GM12878 (cell line): Measurements from ENCODE around the gene TMC2.

Experiments
- CEBPB ChIP-seq, 2 experiments: fragments of 150-350 bp in 1 of 2; IDR thresholded peaks; 2 replicates each; pipeline ENCODE4 v1.6.1; 2012 to 2014; ENCODE audit warnings: low read depth in 2 of 2, low read length in 2 of 2, borderline replicate concordance in 1 of 2, inconsistent platforms in 1 of 2
- CTCF ChIP-seq, 3 experiments: IDR thresholded peaks in 2 of 3; conservative IDR thresholded peaks in 1 of 3; 2 replicates each; pipeline ENCODE4 v1.5.1; 2011; ENCODE audit warnings: low read depth in 3 of 3, low read length in 3 of 3, mild to moderate bottlenecking in 3 of 3, control low read depth in 2 of 3, moderate library complexity in 2 of 3, inconsistent platforms in 1 of 3, mixed read lengths in 1 of 3; ENCODE audit not compliant: control insufficient read depth in 2 of 3, insufficient read depth in 1 of 3; ENCODE audit errors: extremely low read depth in 1 of 3
- FOXM1 ChIP-seq: IDR thresholded peaks from 2 replicates; pipeline ENCODE4 v1.6.1; 2012; ENCODE audit warnings: low read depth, mild to moderate bottlenecking, inconsistent platforms, low read length, moderate library complexity
- IKZF1 ChIP-seq: fragments of 450-650 bp; conservative IDR thresholded peaks from 2 replicates; pipeline ENCODE4 v1.6.1; 2017; ENCODE audit warnings: antibody characterized with exemption, mild to moderate bottlenecking
- POLR2A ChIP-seq: IDR thresholded peaks from 2 replicates; pipeline ENCODE4 v1.6.1; 2011; ENCODE audit warnings: low read depth, mild to moderate bottlenecking, low read length
- POLR2AphosphoS5 ChIP-seq: IDR thresholded peaks from 2 replicates; pipeline ENCODE4 v1.6.1; 2011; ENCODE audit warnings: mild to moderate bottlenecking, low read length, inconsistent platforms
- RAD21 ChIP-seq: IDR thresholded peaks from 2 replicates; pipeline ENCODE4 v1.6.1; 2011; ENCODE audit warnings: mild to moderate bottlenecking, low read depth, low read length, moderate library complexity; ENCODE audit not compliant: insufficient read depth
- RFX5 ChIP-seq: IDR thresholded peaks from 2 replicates; pipeline ENCODE4 v1.6.1; 2011; ENCODE audit warnings: low read depth, low read length, improper control_type of control experiment
- STAT1 ChIP-seq: fragments of 450-650 bp; conservative IDR thresholded peaks from 2 replicates; pipeline ENCODE4 v1.6.1; 2014; ENCODE audit warnings: antibody characterized with exemption, mild to moderate bottlenecking
- TAF1 ChIP-seq: IDR thresholded peaks from 2 replicates; pipeline ENCODE4 v1.6.1; 2011; ENCODE audit warnings: mild to moderate bottlenecking, low read depth, low read length, borderline replicate concordance
- ZBED1 ChIP-seq: IDR thresholded peaks from 2 replicates; pipeline ENCODE4 v1.6.1; 2016; ENCODE audit warnings: borderline replicate concordance

DNA sequence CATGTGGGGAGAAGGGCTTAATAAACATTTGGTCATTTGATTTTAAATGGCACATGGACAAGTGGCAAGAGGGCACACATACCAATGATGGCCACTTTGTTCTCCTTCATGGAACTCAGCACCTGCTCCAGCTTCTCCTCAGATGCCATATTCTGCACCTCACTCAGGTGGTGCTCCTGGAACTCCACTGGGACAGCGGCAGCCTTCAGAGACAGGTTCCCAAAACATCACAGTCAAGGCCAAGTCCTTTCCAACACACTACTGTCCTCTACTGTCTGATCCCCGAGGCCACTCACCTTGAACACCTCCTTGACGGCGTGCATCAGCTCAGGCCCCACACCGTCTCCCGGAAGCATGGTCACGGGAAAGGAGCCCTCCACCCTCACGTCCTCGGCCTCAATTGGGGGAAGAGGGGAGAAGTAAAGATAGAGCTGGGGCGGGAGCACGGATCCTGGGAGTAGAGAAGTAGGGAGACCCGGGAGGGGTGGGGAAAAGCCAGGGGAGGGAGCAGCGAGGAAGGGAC, 127.1 kb downstream of the TMC2 start:
- TF ChIP-seq CTCF (IDR thresholded peaks at IDR 0.05 in 2 of 3, conservative IDR thresholded peaks at IDR 0.05 in 1 of 3; ENCODE audit: control insufficient read depth in 2 of 3, extremely low read depth in 1 of 3, insufficient read depth in 1 of 3, low read depth in 3 of 3, low read length in 3 of 3) (no peak), STAT1 (no peak), FOXM1 (no peak), POLR2A (no peak), POLR2AphosphoS5 (no peak), RFX5 (no peak), ZBED1 (no peak), TAF1 (no peak), IKZF1 (no peak), CEBPB (IDR thresholded peaks at IDR 0.05; ENCODE audit: borderline replicate concordance in 1 of 2, low read depth in 2 of 2, low read length in 2 of 2) (no peak), RAD21 (no peak)
